Activated T-helper 17 cell treated with anti-CD3 and anti-CD28 coated beads, Interleukin-2, amount 50 U/mL, for 72 hours (primary cell): ENCODE measurements around the gene PPIG. TPM values are rescaled to one million over a fixed set of nuclear protein-coding genes. Genes with fewer than 3 reads are reported as not detected.

Experiments
- ATAC-seq: fragments of 150-1000 bp; cut with Tn5 transposase; replicated peaks from 2 replicates; pipeline ENCODE4 v1.10.0; 2021; ENCODE audit warnings: mild to moderate bottlenecking, moderate library complexity
- H3K27ac Mint-ChIP-seq: one replicate; pipeline ENCODE4 v1.8.0; 2022; ENCODE audit warnings: mixed read lengths
- H3K27me3 Mint-ChIP-seq: one replicate; pipeline ENCODE4 v1.8.0; 2022; ENCODE audit warnings: mixed read lengths
- H3K36me3 Mint-ChIP-seq: one replicate; pipeline ENCODE4 v1.8.0; 2022; ENCODE audit warnings: low read depth, mild to moderate bottlenecking, mixed read lengths
- H3K4me1 Mint-ChIP-seq: one replicate; pipeline ENCODE4 v1.8.0; 2022; ENCODE audit warnings: mixed read lengths
- H3K4me3 Mint-ChIP-seq: one replicate; pipeline ENCODE4 v1.8.0; 2022; ENCODE audit warnings: mild to moderate bottlenecking, mixed read lengths
- H3K9me3 Mint-ChIP-seq: one replicate; pipeline ENCODE4 v1.8.0; 2022; ENCODE audit warnings: mixed read lengths
- total RNA-seq, 2 donors: library from RNA; stranded (reverse); gene quantifications; one replicate each; pipeline ENCODE4 v1.2.3, GENCODE V29; 2022

Gene PPIG
- total RNA-seq, 2 donors from 2014 or later = 53.0 to 60.3 TPM

- H3K36me3 Mint-ChIP-seq = peaks cover 92% of the 10 kb centered on the region
- H3K9me3 Mint-ChIP-seq = no peaks in the 10 kb centered on the region
- no peak overlapping the region for H3K4me3 Mint-ChIP-seq
- H3K4me1 Mint-ChIP-seq = peaks cover 18% of the 10 kb centered on the region
- H3K27me3 Mint-ChIP-seq = no peaks in the 10 kb centered on the region
- H3K27ac Mint-ChIP-seq = peak overlapping the region; percentile 50
- peak; percentile 42 for ATAC-seq
Observed at GRCh38 chr2:169623235-169623634, 39.1 kb downstream of the PPIG start.

GRCh38 chr2:169625781-169626180, 41.6 kb downstream of the PPIG start:
- ATAC-seq = no peak
- Mint-ChIP-seq H3K9me3 (no peaks in the 10 kb centered on the region), H3K4me3 (no peak overlapping the region), H3K4me1 (no peaks in the 10 kb centered on the region), H3K36me3 (peaks cover 91% of the 10 kb centered on the region), H3K27ac (no peak overlapping the region), H3K27me3 (no peaks in the 10 kb centered on the region)

- no peak for ATAC-seq
- Mint-ChIP-seq H3K4me3 (no peak overlapping the region), H3K27ac (no peak overlapping the region), H3K4me1 (no peaks in the 10 kb centered on the region), H3K36me3 (peaks cover 10% of the 10 kb centered on the region), H3K9me3 (no peaks in the 10 kb centered on the region), H3K27me3 (no peaks in the 10 kb centered on the region)
Observed at GRCh38 chr2:169636440-169637097, 52.4 kb downstream of the PPIG start.

- Mint-ChIP-seq H3K36me3 (no peaks in the 10 kb centered on the region), H3K9me3 (no peaks in the 10 kb centered on the region), H3K4me3 (no peak overlapping the region), H3K4me1 (no peaks in the 10 kb centered on the region), H3K27me3 (no peaks in the 10 kb centered on the region), H3K27ac (no peak overlapping the region)
- ATAC-seq = no peak
Observed at GRCh38 chr2:169637620-169638019, 53.5 kb downstream of the PPIG start.

GRCh38 chr2:169640104-169640503, 56.0 kb downstream of the PPIG start:
- no peak overlapping the region for H3K27ac Mint-ChIP-seq
- no peaks in the 10 kb centered on the region for H3K4me1 Mint-ChIP-seq
- no peaks in the 10 kb centered on the region for H3K9me3 Mint-ChIP-seq
- no peak for ATAC-seq
- H3K4me3 Mint-ChIP-seq = no peak overlapping the region
- H3K36me3 Mint-ChIP-seq = no peaks in the 10 kb centered on the region
- no peaks in the 10 kb centered on the region for H3K27me3 Mint-ChIP-seq

- Mint-ChIP-seq H3K27ac (no peak overlapping the region), H3K36me3 (no peaks in the 10 kb centered on the region), H3K27me3 (no peaks in the 10 kb centered on the region), H3K9me3 (no peaks in the 10 kb centered on the region), H3K4me3 (no peak overlapping the region), H3K4me1 (no peaks in the 10 kb centered on the region)
- ATAC-seq = no peak
Observed at GRCh38 chr2:169641464-169641863, 57.3 kb downstream of the PPIG start.

- H3K4me1 Mint-ChIP-seq = no peaks in the 10 kb centered on the region
- no peak overlapping the region for H3K4me3 Mint-ChIP-seq
- ATAC-seq = no peak
- H3K27me3 Mint-ChIP-seq = no peaks in the 10 kb centered on the region
- H3K27ac Mint-ChIP-seq = no peak overlapping the region
- no peaks in the 10 kb centered on the region for H3K9me3 Mint-ChIP-seq
- no peaks in the 10 kb centered on the region for H3K36me3 Mint-ChIP-seq
Observed at GRCh38 chr2:169644173-169644572, 60.0 kb downstream of the PPIG start.

- Mint-ChIP-seq H3K9me3 (no peaks in the 10 kb centered on the region), H3K4me3 (no peak overlapping the region), H3K36me3 (no peaks in the 10 kb centered on the region), H3K27ac (no peak overlapping the region), H3K27me3 (peaks cover 10% of the 10 kb centered on the region), H3K4me1 (no peaks in the 10 kb centered on the region)
- ATAC-seq = no peak
Observed at GRCh38 chr2:169647496-169647895, 63.3 kb downstream of the PPIG start.

GRCh38 chr2:169649278-169649677, 65.1 kb downstream of the PPIG start:
- Mint-ChIP-seq H3K4me1 (no peaks in the 10 kb centered on the region), H3K27me3 (peaks cover 14% of the 10 kb centered on the region), H3K9me3 (no peaks in the 10 kb centered on the region), H3K27ac (no peak overlapping the region), H3K4me3 (no peak overlapping the region), H3K36me3 (no peaks in the 10 kb centered on the region)
- ATAC-seq = no peak

- peaks cover 19% of the 10 kb centered on the region for H3K27me3 Mint-ChIP-seq
Observed at GRCh38 chr2:169653636-169654035, 69.5 kb downstream of the PPIG start.

GRCh38 chr2:169656164-169656563, 72.0 kb downstream of the PPIG start:
- Mint-ChIP-seq H3K4me3 (no peak overlapping the region), H3K27me3 (peaks cover 19% of the 10 kb centered on the region), H3K4me1 (peaks cover 4% of the 10 kb centered on the region), H3K9me3 (no peaks in the 10 kb centered on the region), H3K36me3 (no peaks in the 10 kb centered on the region), H3K27ac (no peak overlapping the region)
- no peak for ATAC-seq

More at GRCh38 chr2:169653636-169654035, 69.5 kb downstream of the PPIG start:
- no peaks in the 10 kb centered on the region for H3K36me3 Mint-ChIP-seq
- no peak overlapping the region for H3K4me3 Mint-ChIP-seq
- ATAC-seq = peak; percentile 71
- peaks cover 4% of the 10 kb centered on the region for H3K4me1 Mint-ChIP-seq
- H3K27ac Mint-ChIP-seq = no peak overlapping the region
- H3K9me3 Mint-ChIP-seq = no peaks in the 10 kb centered on the region

- H3K27ac Mint-ChIP-seq = no peak overlapping the region
- H3K27me3 Mint-ChIP-seq = peaks cover 15% of the 10 kb centered on the region
- H3K4me1 Mint-ChIP-seq = peaks cover 4% of the 10 kb centered on the region
- no peak overlapping the region for H3K4me3 Mint-ChIP-seq
- no peak for ATAC-seq
- H3K36me3 Mint-ChIP-seq = no peaks in the 10 kb centered on the region
- H3K9me3 Mint-ChIP-seq = no peaks in the 10 kb centered on the region
Observed at GRCh38 chr2:169658877-169659276, 74.7 kb downstream of the PPIG start.

GRCh38 chr2:169659320-169659719, 75.2 kb downstream of the PPIG start:
- no peaks in the 10 kb centered on the region for H3K9me3 Mint-ChIP-seq
- ATAC-seq = no peak
- H3K4me3 Mint-ChIP-seq = no peak overlapping the region
- no peak overlapping the region for H3K27ac Mint-ChIP-seq
- H3K27me3 Mint-ChIP-seq = peaks cover 15% of the 10 kb centered on the region
- H3K4me1 Mint-ChIP-seq = peaks cover 4% of the 10 kb centered on the region
- H3K36me3 Mint-ChIP-seq = no peaks in the 10 kb centered on the region

- Mint-ChIP-seq H3K4me1 (no peaks in the 10 kb centered on the region), H3K36me3 (no peaks in the 10 kb centered on the region), H3K9me3 (no peaks in the 10 kb centered on the region), H3K27ac (no peak overlapping the region), H3K4me3 (no peak overlapping the region), H3K27me3 (peaks cover 11% of the 10 kb centered on the region)
- ATAC-seq = no peak
Observed at GRCh38 chr2:169661265-169661664, 77.1 kb downstream of the PPIG start.

- ATAC-seq = no peak
- H3K27me3 Mint-ChIP-seq = peaks cover 13% of the 10 kb centered on the region
- H3K4me1 Mint-ChIP-seq = no peaks in the 10 kb centered on the region
- no peaks in the 10 kb centered on the region for H3K36me3 Mint-ChIP-seq
- H3K4me3 Mint-ChIP-seq = no peak overlapping the region
- H3K27ac Mint-ChIP-seq = no peak overlapping the region
- no peaks in the 10 kb centered on the region for H3K9me3 Mint-ChIP-seq
Observed at GRCh38 chr2:169662744-169663143, 78.6 kb downstream of the PPIG start.

- Mint-ChIP-seq H3K4me3 (no peak overlapping the region), H3K9me3 (no peaks in the 10 kb centered on the region), H3K27me3 (peaks cover 13% of the 10 kb centered on the region), H3K27ac (no peak overlapping the region), H3K4me1 (no peaks in the 10 kb centered on the region), H3K36me3 (no peaks in the 10 kb centered on the region)
- ATAC-seq = no peak
Observed at GRCh38 chr2:169663247-169663646, 79.1 kb downstream of the PPIG start.
